K562 (cell line): ENCODE data around the gene NETO1. TPM values are rescaled to one million over a fixed set of nuclear protein-coding genes. Genes with fewer than 3 reads are reported as not detected.

Experiments used
- ATAC-seq: fragments of 200-7000 bp; cut with Tn5 transposase; 3 replicates; pipeline ENCODE4 v1.9.1; 2020; ENCODE audit warnings: moderate library complexity
- BruUV-seq: library from RNA; stranded (reverse); fragments of 400-500 nt; replicated peaks from 2 replicates; lab custom pipeline; 2021; lab: Mats Ljungman, UMichigan
- CTCF ChIA-PET: fragments of 300-600 bp; formaldehyde crosslinking; extraction: SDS; loops from one replicate; lab custom pipeline; 2021; ENCODE audit warnings: low intra/inter-chr PET ratio; lab: Yijun Ruan, JAX
- POLR2A ChIA-PET: fragments of 300-600, 350-650 bp; sonication (Branson Sonifier 250); formaldehyde crosslinking; extraction: SDS; loops from one replicate; lab custom pipeline; 2021; ENCODE audit warnings: antibody characterized with exemption, inconsistent platforms; lab: Yijun Ruan, JAX
- DNase-seq, 4 experiments: peaks; one replicate each; pipeline versions ENCODE4 v3.0.0 to v3.0.0-alpha.2; 2011 to 2018; ENCODE audit warnings: low spot score in 3 of 4, mixed read lengths in 3 of 4; ENCODE audit errors: extremely low read depth in 1 of 4
- FAIRE-seq: peaks from 2 replicates; lab custom pipeline; 2011; peaks lifted over from hg19 to GRCh38; lab: Jason Lieb, UNC
- H2AFZ ChIP-seq: 2 replicates; pipeline ENCODE4 v1.6.0; 2011; ENCODE audit warnings: low read depth, low read length, control low read depth, inconsistent platforms
- H3K27ac ChIP-seq: fragments of 200-600 bp; 3 replicates; pipeline ENCODE4 v1.8.0; 2011; ENCODE audit warnings: low read depth, mild to moderate bottlenecking, control low read depth, inconsistent platforms, low read length, moderate library complexity, mixed read lengths; ENCODE audit errors: extremely low read depth
- H3K27me3 ChIP-seq, 2 experiments: fragments of 300-600 bp in 1 of 2; 2 replicates in 1 of 2; 3 replicates in 1 of 2; pipeline versions ENCODE4 v1.6.0 to v1.8.0; 2011; ENCODE audit warnings: inconsistent platforms in 2 of 2, low read length in 2 of 2, mild to moderate bottlenecking in 1 of 2, mixed read lengths in 1 of 2, moderate library complexity in 1 of 2; ENCODE audit not compliant: control insufficient read depth in 2 of 2, insufficient read depth in 2 of 2
- H3K36me3 ChIP-seq: fragments of 300-600 bp; 3 replicates; pipeline ENCODE4 v1.8.0; 2011; ENCODE audit warnings: mild to moderate bottlenecking, low read length, inconsistent platforms; ENCODE audit not compliant: control insufficient read depth, insufficient read depth
- H3K4me1 ChIP-seq, 2 experiments: fragments of 200-600 bp in 1 of 2; replicated peaks in 1 of 2; 2 replicates in 1 of 2; 3 replicates in 1 of 2; pipeline versions ENCODE4 v1.5.1 to v1.8.0; 2011; ENCODE audit warnings: inconsistent platforms in 2 of 2, low read length in 2 of 2, mild to moderate bottlenecking in 1 of 2, mixed read lengths in 1 of 2, moderate library complexity in 1 of 2; ENCODE audit not compliant: control insufficient read depth in 2 of 2, insufficient read depth in 2 of 2
- H3K4me2 ChIP-seq: 2 replicates; pipeline ENCODE4 v1.6.1; 2011; ENCODE audit warnings: low read length, control low read depth, inconsistent platforms, mixed read lengths; ENCODE audit not compliant: insufficient read depth
- H3K4me3 ChIP-seq: fragments of 200-600 bp; sonication (generic), shearing (Covaris generic); 2 replicates; pipeline ENCODE4 v1.5.1; 2016; ENCODE audit warnings: control low read depth, inconsistent platforms
- H3K79me2 ChIP-seq: fragments of 200-600 bp; 3 replicates; pipeline ENCODE4 v1.8.0; 2011; ENCODE audit warnings: low read length, inconsistent platforms; ENCODE audit not compliant: control insufficient read depth, insufficient read depth
- H3K9ac ChIP-seq, 2 experiments: 2 replicates each; pipeline versions ENCODE4 v1.6.0 to v1.6.1; 2011; ENCODE audit warnings: low read depth in 2 of 2, low read length in 2 of 2, control low read depth in 1 of 2, inconsistent platforms in 1 of 2, mild to moderate bottlenecking in 1 of 2, mixed read lengths in 1 of 2; ENCODE audit not compliant: insufficient read depth in 1 of 2
- H3K9me1 ChIP-seq: one replicate; pipeline ENCODE4 v1.6.0; 2011; ENCODE audit warnings: inconsistent platforms, mild to moderate bottlenecking, low read length, moderate library complexity; ENCODE audit not compliant: control insufficient read depth, insufficient read depth
- H3K9me3 ChIP-seq: replicated peaks from 2 replicates; pipeline ENCODE4 v1.5.1; 2011; ENCODE audit warnings: low read depth, low read length, inconsistent platforms; ENCODE audit not compliant: control insufficient read depth, insufficient read depth
- H4K20me1 ChIP-seq: replicated peaks from 2 replicates; pipeline ENCODE4 v1.6.1; 2011; ENCODE audit warnings: low read length, inconsistent platforms, mixed read lengths; ENCODE audit not compliant: control insufficient read depth, insufficient read depth
- BRD9 ChIP-seq: fragments of 450-650 bp; IDR thresholded peaks from 2 replicates; pipeline ENCODE4 v1.6.1; 2018; ENCODE audit warnings: low read depth; ENCODE audit not compliant: partially characterized antibody
- CREM ChIP-seq: IDR thresholded peaks from 2 replicates; pipeline ENCODE4 v1.6.1; 2014; ENCODE audit warnings: antibody characterized with exemption, low read depth
- CSDE1 ChIP-seq, 2 experiments: fragments of 450-650 bp; IDR thresholded peaks; 2 replicates each; pipeline ENCODE4 v1.6.1; 2016; ENCODE audit warnings: mild to moderate bottlenecking in 1 of 2
- HCFC1 ChIP-seq: IDR thresholded peaks from 2 replicates; pipeline ENCODE4 v1.6.1; 2012; ENCODE audit warnings: low read depth, low read length, improper control_type of control experiment
- NFIC ChIP-seq: fragments of 450-650 bp; IDR thresholded peaks from 2 replicates; pipeline ENCODE4 v1.6.1; 2017; ENCODE audit warnings: mild to moderate bottlenecking, inconsistent platforms
- NUFIP1 ChIP-seq: fragments of 450-650 bp; IDR thresholded peaks from 2 replicates; pipeline ENCODE4 v1.6.1; 2018; ENCODE audit not compliant: partially characterized antibody
- PATZ1 ChIP-seq: fragments of 250-450 bp; sonication (Bioruptor Pico); IDR thresholded peaks from 2 replicates; pipeline ENCODE4 v1.5.0; 2020; ENCODE audit warnings: mild to moderate bottlenecking, borderline replicate concordance
- RAD21 ChIP-seq, 2 experiments: fragments of 250-450 bp in 1 of 2; fragments of 450-650 bp in 1 of 2; sonication (Bioruptor Pico) in 1 of 2; formaldehyde crosslinking in 1 of 2; IDR thresholded peaks in 1 of 2; conservative IDR thresholded peaks in 1 of 2; 2 replicates each; pipeline versions ENCODE4 v1.4.0 to v1.8.0; 2020 to 2022; ENCODE audit warnings: mild to moderate bottlenecking in 2 of 2, moderate library complexity in 1 of 2
- RBFOX2 ChIP-seq: fragments of 200-400 bp; formaldehyde crosslinking; IDR thresholded peaks from 2 replicates; pipeline ENCODE4 v1.6.1; 2017; ENCODE audit warnings: low read depth, mild to moderate bottlenecking, low read length, moderate library complexity
- ZC3H8 ChIP-seq: fragments of 450-650 bp; IDR thresholded peaks from 2 replicates; pipeline ENCODE4 v1.6.1; 2017
- ZNF124 ChIP-seq: sonication (generic); formaldehyde crosslinking; IDR thresholded peaks from 2 replicates; pipeline ENCODE4 v1.8.1; 2022; ENCODE audit warnings: missing genetic modification reagents
- ZNF239 ChIP-seq: fragments of 250-450 bp; sonication (Bioruptor Pico); IDR thresholded peaks from 2 replicates; pipeline ENCODE4 v1.4.0; 2020; ENCODE audit warnings: mild to moderate bottlenecking
- ZNF407 ChIP-seq: fragments of 450-650 bp; IDR thresholded peaks from 2 replicates; pipeline ENCODE4 v1.6.1; 2016; ENCODE audit warnings: low read depth
- WGBS: fragments of 100-300 bp; shearing (Covaris generic); methylation state at CpG from one replicate; pipeline ENCODE4 v1.1.6; 2016; ENCODE audit warnings: low coverage, mixed read lengths; ENCODE audit not compliant: insufficient coverage; ENCODE audit errors: missing lambda C conversion rate; 5-methylcytosine and 5-hydroxymethylcytosine counted together
- in situ Hi-C: fragments of 300-500 bp; cut with MboI; formaldehyde crosslinking; loops from 4 replicates; pipeline ENCODE4 v1.15.0; 2018; ENCODE audit warnings: inconsistent platforms, mixed read lengths
- intact Hi-C: fragments of 100-400 bp; cut with micrococcal nuclease; formaldehyde crosslinking; loops from 2 replicates; pipeline ENCODE4 v1.14.2; 2022
- polyA plus RNA-seq, 8 experiments: library from polyadenylated mRNA; depleted of rRNA in 4 of 8; stranded (reverse) in 5 of 8; unstranded in 3 of 8; fragments of >200 nt; fragmentation: Nextera tagmentation in 2 of 8; fragmentation: Illumina TruSeq in 1 of 8; extraction: Ambion mirVana in 2 of 8; extraction: Trizol in 1 of 8; gene quantifications; 2 replicates each; pipeline versions ENCODE4 v1.2.1 to v1.2.3, GENCODE V29; 2011 to 2014; ENCODE audit warnings: inconsistent platforms in 1 of 8, missing spikeins in 1 of 8
- total RNA-seq, 7 experiments: library from RNA; depleted of rRNA in 6 of 7; stranded (reverse); fragments of >200 nt in 6 of 7; fragmentation: Illumina TruSeq in 2 of 7; extraction: Trizol in 2 of 7; gene quantifications; 2 replicates each; pipeline versions ENCODE4 v1.2.1 to v1.2.3, GENCODE V29; 2011 to 2021; ENCODE audit warnings: low replicate concordance in 1 of 7

NETO1 gene
- total and polyA plus RNA-seq, 9 of the 15 experiments (the other 6 are each of a cell fraction or from before 2014, with no cell fraction given), result not detected

- intact Hi-C loops, result no loop called here
- Histone ChIP-seq H3K27ac (no peak overlapping the region), H3K9me1 (no peaks in the 10 kb centered on the region), H3K4me3 (no peak overlapping the region), H3K9me3 (no peaks in the 10 kb centered on the region), H3K4me1 (no peaks in the 10 kb centered on the region), H3K79me2 (no peaks in the 10 kb centered on the region), H3K36me3 (no peaks in the 10 kb centered on the region), H4K20me1 (no peaks in the 10 kb centered on the region), H3K9ac (no peak overlapping the region), H3K27me3 (no peaks in the 10 kb centered on the region), H2AFZ (no peak overlapping the region), H3K4me2 (no peak overlapping the region)
- no peak for FAIRE-seq
- 7% methylated on average over 4 of the region's 4 CpGs for WGBS
- DNase-seq, result no peak
- in situ Hi-C loops, result no loop called here
- no TSS peak for BruUV-seq
- no peak for ATAC-seq
- ChIA-PET CTCF (no interaction called here), POLR2A (no interaction called here)
- no peak for TF ChIP-seq RAD21 (CRISPR knock-in tag; conservative IDR thresholded peaks at IDR 0.05 in 1 of 2, IDR thresholded peaks at IDR 0.05 in 1 of 2)
- TF ChIP-seq NFIC, result no peak
- TF ChIP-seq ZC3H8, result no peak
- no peak for TF ChIP-seq CREM
- no peak for TF ChIP-seq ZNF239 (CRISPR knock-in tag)
- TF ChIP-seq BRD9, result no peak
- no peak for TF ChIP-seq HCFC1
- TF ChIP-seq ZNF124 (CRISPR knock-in tag), result no peak
- TF ChIP-seq ZNF407, result no peak
- no peak for TF ChIP-seq NUFIP1
- TF ChIP-seq RBFOX2, result no peak
- no peak for TF ChIP-seq CSDE1 (IDR thresholded peaks at IDR 0.05)
- no peak for TF ChIP-seq PATZ1 (CRISPR knock-in tag)
Measured at GRCh38 chr18:72738136-72738535, 129.7 kb downstream of the NETO1 start.
